ENCODE data around the gene BHLHA15. TPM values are rescaled to one million over a fixed set of nuclear protein-coding genes. Genes with fewer than 3 reads are reported as not detected.

BHLHA15 gene
- total RNA-seq, 3 donors from 2014 or later = 0.59 to 2.3 TPM; not detected in 1

DNA sequence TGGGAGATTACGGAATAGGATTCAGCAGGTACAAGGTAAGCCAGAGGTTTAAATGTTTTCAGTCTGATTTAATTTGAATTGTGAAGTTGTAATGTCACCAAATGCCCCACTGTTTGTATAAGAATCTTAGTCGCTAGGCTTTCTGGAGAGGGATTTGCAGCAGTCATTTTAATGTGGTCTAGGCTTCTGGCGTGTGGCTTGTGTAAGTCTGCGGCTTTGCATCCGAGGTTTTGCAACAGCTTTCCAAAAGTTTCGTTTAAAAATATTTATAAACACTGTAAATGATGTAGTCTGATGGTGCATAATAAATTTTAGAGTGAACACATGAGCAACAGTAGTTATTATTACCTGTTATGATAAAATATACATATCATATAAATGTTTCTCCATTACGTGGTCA lies 26.1 kb upstream of the BHLHA15 start:
- no peaks in the 10 kb centered on the region for H3K9me3 ChIP-seq
- H3K4me3 ChIP-seq = no peak overlapping the region
- H3K36me3 ChIP-seq = no peaks in the 10 kb centered on the region
- intact Hi-C loops (cut with DNase I; ENCODE audit: low total_unique reads) = no loop called here
- TF ChIP-seq POLR2AphosphoS5 (IDR thresholded peaks at IDR 0.05) (no peak), POLR2A (IDR thresholded peaks at IDR 0.05) (no peak)
- TF ChIP-seq, protein P1, sequence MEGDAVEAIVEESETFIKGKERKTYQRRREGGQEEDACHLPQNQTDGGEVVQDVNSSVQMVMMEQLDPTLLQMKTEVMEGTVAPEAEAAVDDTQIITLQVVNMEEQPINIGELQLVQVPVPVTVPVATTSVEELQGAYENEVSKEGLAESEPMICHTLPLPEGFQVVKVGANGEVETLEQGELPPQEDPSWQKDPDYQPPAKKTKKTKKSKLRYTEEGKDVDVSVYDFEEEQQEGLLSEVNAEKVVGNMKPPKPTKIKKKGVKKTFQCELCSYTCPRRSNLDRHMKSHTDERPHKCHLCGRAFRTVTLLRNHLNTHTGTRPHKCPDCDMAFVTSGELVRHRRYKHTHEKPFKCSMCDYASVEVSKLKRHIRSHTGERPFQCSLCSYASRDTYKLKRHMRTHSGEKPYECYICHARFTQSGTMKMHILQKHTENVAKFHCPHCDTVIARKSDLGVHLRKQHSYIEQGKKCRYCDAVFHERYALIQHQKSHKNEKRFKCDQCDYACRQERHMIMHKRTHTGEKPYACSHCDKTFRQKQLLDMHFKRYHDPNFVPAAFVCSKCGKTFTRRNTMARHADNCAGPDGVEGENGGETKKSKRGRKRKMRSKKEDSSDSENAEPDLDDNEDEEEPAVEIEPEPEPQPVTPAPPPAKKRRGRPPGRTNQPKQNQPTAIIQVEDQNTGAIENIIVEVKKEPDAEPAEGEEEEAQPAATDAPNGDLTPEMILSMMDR (IDR thresholded peaks at IDR 0.05) = no peak
- no peaks in the 10 kb centered on the region for H3K4me1 ChIP-seq
- H3K27me3 ChIP-seq = no peaks in the 10 kb centered on the region
- no peak overlapping the region for H3K27ac ChIP-seq
- DNase-seq (ENCODE audit: low spot score in 2 of 2) = no peak

DNA sequence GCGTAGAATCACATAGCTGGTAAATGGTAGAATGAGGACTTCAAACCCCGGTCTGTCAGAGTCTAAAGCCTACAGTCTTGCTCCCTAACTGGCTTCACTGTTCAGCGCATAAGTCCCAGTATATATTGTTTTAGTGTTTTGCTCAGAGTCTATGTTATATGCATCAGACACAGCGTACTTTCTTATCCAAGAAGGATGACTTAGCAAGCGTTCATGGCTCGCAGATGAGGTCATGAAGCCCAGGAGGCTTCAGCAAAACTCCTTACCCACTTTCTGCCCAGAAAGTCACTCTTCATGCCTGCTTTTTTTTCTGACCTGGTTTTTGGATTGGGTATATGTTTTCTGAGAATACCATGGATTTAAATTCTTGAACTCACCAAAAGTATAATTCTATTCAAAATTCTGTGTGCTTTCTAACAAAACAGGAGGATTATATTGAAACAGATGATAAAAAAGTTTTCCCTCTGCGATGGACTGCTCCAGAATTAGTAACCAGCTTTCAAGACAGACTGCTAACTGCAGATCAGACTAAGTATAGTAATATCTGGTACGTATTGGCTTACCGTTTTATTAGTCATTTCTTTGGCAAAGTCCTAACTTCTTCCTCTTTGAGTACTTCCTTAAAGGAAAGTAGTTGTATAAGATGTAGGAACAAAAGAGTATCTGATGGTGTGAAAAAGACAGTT lies 24.6 kb upstream of the BHLHA15 start:
- Histone ChIP-seq H3K9me3 (no peaks in the 10 kb centered on the region), H3K36me3 (peaks cover under 1% of the 10 kb centered on the region), H3K4me1 (no peaks in the 10 kb centered on the region), H3K27ac (no peak overlapping the region), H3K4me3 (no peak overlapping the region), H3K27me3 (no peaks in the 10 kb centered on the region)
- no peak for DNase-seq (ENCODE audit: low spot score in 2 of 2)
- intact Hi-C loops (cut with DNase I; ENCODE audit: low total_unique reads) = no loop called here
- TF ChIP-seq, protein P1 (IDR thresholded peaks at IDR 0.05) = no peak
- TF ChIP-seq POLR2A (IDR thresholded peaks at IDR 0.05) (no peak), POLR2AphosphoS5 (IDR thresholded peaks at IDR 0.05) (no peak)

GRCh38 chr7:98187138-98187502 lies 24.1 kb upstream of the BHLHA15 start:
- no peak for TF ChIP-seq POLR2A (IDR thresholded peaks at IDR 0.05)
- no peak overlapping the region for H3K27ac ChIP-seq
- H3K9me3 ChIP-seq = no peaks in the 10 kb centered on the region
- intact Hi-C loops (cut with DNase I; ENCODE audit: low total_unique reads) = no loop called here
- H3K36me3 ChIP-seq = peaks cover 5% of the 10 kb centered on the region
- no peaks in the 10 kb centered on the region for H3K27me3 ChIP-seq
- H3K4me3 ChIP-seq = no peak overlapping the region
- H3K4me1 ChIP-seq = no peaks in the 10 kb centered on the region
- no peak for DNase-seq (ENCODE audit: low spot score in 2 of 2)

DNA sequence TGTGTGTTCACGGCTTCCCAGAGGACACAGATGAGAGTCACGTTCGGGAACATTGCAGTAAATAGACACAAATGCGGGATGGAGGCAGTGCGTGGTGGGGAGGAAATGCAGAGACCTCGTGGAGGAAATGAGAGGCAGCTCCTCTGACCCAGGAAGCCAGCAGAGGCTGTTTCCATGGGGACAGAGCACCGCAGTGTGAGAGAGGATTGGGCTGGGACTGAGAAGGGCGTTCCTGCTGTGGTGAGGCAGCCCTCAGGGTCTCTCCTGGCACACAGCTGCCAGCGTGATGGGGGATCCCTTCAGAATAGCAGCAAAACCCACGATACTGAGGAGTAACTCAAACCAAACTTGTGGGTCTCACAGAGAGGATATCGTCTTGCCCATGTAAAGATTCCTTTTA lies 21.7 kb upstream of the BHLHA15 start:
- no peaks in the 10 kb centered on the region for H3K27me3 ChIP-seq
- H3K36me3 ChIP-seq = peaks cover 7% of the 10 kb centered on the region
- H3K4me3 ChIP-seq = no peak overlapping the region
- H3K4me1 ChIP-seq = no peaks in the 10 kb centered on the region
- DNase-seq (ENCODE audit: low spot score in 2 of 2) = no peak
- H3K9me3 ChIP-seq = no peaks in the 10 kb centered on the region
- intact Hi-C loops (cut with DNase I; ENCODE audit: low total_unique reads) = no loop called here
- H3K27ac ChIP-seq = no peak overlapping the region
- TF ChIP-seq POLR2AphosphoS5 (IDR thresholded peaks at IDR 0.05) (no peak), POLR2A (IDR thresholded peaks at IDR 0.05) (no peak)
- TF ChIP-seq, protein P1 (IDR thresholded peaks at IDR 0.05) = no peak

DNA sequence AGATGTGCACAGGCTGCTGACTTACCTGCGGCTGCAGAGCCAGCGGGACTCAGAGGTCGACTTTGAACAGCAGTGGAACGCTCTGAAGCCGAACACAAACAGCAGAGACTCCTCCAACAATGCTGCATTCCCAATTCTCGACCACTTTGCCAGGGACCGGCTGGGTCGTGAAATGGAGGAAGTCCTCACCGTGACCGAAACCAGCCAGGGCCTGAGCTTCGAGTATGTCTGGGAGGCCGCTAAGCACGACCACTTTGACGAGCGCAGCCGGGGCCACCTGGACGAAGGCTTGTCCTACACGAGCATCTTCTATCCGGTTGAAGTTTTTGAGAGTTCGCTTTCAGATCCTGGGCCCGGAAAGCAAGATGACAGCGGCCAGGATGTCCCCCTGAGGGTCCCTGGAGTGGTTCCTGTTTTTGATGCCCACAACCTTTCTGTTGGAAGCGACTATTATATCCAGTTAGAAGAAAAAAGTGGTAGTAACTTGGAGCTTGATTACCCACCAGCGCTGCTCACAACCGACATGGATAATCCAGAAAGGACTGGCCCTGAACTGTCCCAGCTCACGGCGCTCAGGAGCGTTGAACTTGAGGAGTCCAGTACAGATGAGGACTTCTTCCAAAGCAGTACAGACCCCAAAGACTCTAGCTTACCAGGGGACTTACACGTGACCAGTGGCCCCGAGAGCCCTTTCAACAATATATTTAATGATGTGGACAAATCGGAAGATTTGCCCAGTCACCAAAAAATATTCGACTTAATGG lies 19.4 kb upstream of the BHLHA15 start:
- DNase-seq (ENCODE audit: low spot score in 2 of 2) = no peak
- Histone ChIP-seq H3K9me3 (no peaks in the 10 kb centered on the region), H3K36me3 (peaks cover 7% of the 10 kb centered on the region), H3K27ac (no peak overlapping the region), H3K27me3 (no peaks in the 10 kb centered on the region), H3K4me1 (no peaks in the 10 kb centered on the region), H3K4me3 (no peak overlapping the region)
- intact Hi-C loops (cut with DNase I; ENCODE audit: low total_unique reads) = no loop called here
- TF ChIP-seq, protein P1 (IDR thresholded peaks at IDR 0.05) = no peak
- TF ChIP-seq POLR2A (IDR thresholded peaks at IDR 0.05) (no peak), POLR2AphosphoS5 (IDR thresholded peaks at IDR 0.05) (no peak)

Measured in breast epithelium (tissue), 4 donors.